Measurements from ENCODE around the gene TTC19.

TTC19 gene

GRCh38 chr17:15958484-15958854 lies 41.2 kb upstream of the TTC19 start:
- Histone ChIP-seq H3K4ac (ENCODE audit: low read depth, low read length) (no peak overlapping the region), H4K91ac (ENCODE audit: low read depth, low read length) (no peak overlapping the region), H3K9ac (ENCODE audit: low read length) (no peak overlapping the region), H3K79me2 (ENCODE audit: control insufficient read depth, insufficient read depth, low read length, poor library complexity) (no peaks in the 10 kb centered on the region), H3K36me3 (ENCODE audit: control insufficient read depth in 1 of 2, insufficient read depth in 2 of 2, low read length in 2 of 2) (no peaks in the 10 kb centered on the region), H2AK5ac (ENCODE audit: low read length) (no peak overlapping the region), H2AFZ (ENCODE audit: insufficient read depth, low read length, poor library complexity) (no peak overlapping the region), H3K79me1 (ENCODE audit: low read length) (peaks cover 3% of the 10 kb centered on the region), H3K4me3 (ENCODE audit: low read depth, low read length) (no peak overlapping the region), H3K27me3 (ENCODE audit: insufficient read depth, low read length) (no peaks in the 10 kb centered on the region), H3K23ac (ENCODE audit: low read length) (no peak overlapping the region), H3K9me3 (ENCODE audit: insufficient read depth, low read depth, low read length) (no peaks in the 10 kb centered on the region), H4K12ac (ENCODE audit: low read depth, low read length) (no peak overlapping the region), H3K18ac (ENCODE audit: low read length) (no peak overlapping the region), H2BK5ac (ENCODE audit: low read depth, low read length, poor library complexity) (no peak overlapping the region), H4K8ac (ENCODE audit: low read depth, low read length) (no peak overlapping the region), H2BK12ac (ENCODE audit: low read length) (no peak overlapping the region), H3K27ac (ENCODE audit: low read depth, low read length) (no peak overlapping the region), H3K4me1 (ENCODE audit: control insufficient read depth in 1 of 2, insufficient read depth in 2 of 2, low read length in 2 of 2) (peaks cover 2 to 6% of the 10 kb centered on the region in 2 experiments), H2BK120ac (ENCODE audit: insufficient read depth, low read length, poor library complexity) (no peak overlapping the region), H3K14ac (ENCODE audit: low read length) (no peak overlapping the region), H3K4me2 (ENCODE audit: low read length) (no peak overlapping the region)
- no peak for DNase-seq
- no CpG with 5 or more reads among the region's 4 CpGs for WGBS (ENCODE audit: extremely low coverage, insufficient coverage, insufficient read length)

- Histone ChIP-seq H3K4me1 (ENCODE audit: control insufficient read depth in 1 of 2, insufficient read depth in 2 of 2, low read length in 2 of 2) (peaks cover 18 to 22% of the 10 kb centered on the region in 2 experiments), H3K4me2 (ENCODE audit: low read length) (no peak overlapping the region), H2BK120ac (ENCODE audit: insufficient read depth, low read length, poor library complexity) (peak overlapping the region; percentile 77), H3K9me3 (ENCODE audit: insufficient read depth, low read depth, low read length) (no peaks in the 10 kb centered on the region), H3K4me3 (ENCODE audit: low read depth, low read length) (no peak overlapping the region), H3K23ac (ENCODE audit: low read length) (no peak overlapping the region), H3K79me2 (ENCODE audit: control insufficient read depth, insufficient read depth, low read length, poor library complexity) (no peaks in the 10 kb centered on the region), H3K4ac (ENCODE audit: low read depth, low read length) (no peak overlapping the region), H3K14ac (ENCODE audit: low read length) (peak overlapping the region; percentile 72), H4K91ac (ENCODE audit: low read depth, low read length) (peak overlapping the region; percentile 75), H4K8ac (ENCODE audit: low read depth, low read length) (peak overlapping the region; percentile 25), H2BK12ac (ENCODE audit: low read length) (peak overlapping the region; percentile 58), H3K36me3 (ENCODE audit: control insufficient read depth in 1 of 2, insufficient read depth in 2 of 2, low read length in 2 of 2) (no peaks in the 10 kb centered on the region), H3K27ac (ENCODE audit: low read depth, low read length) (no peak overlapping the region), H4K12ac (ENCODE audit: low read depth, low read length) (no peak overlapping the region), H3K27me3 (ENCODE audit: insufficient read depth, low read length) (no peaks in the 10 kb centered on the region), H2AFZ (ENCODE audit: insufficient read depth, low read length, poor library complexity) (no peak overlapping the region), H3K9ac (ENCODE audit: low read length) (no peak overlapping the region), H3K79me1 (ENCODE audit: low read length) (peaks cover 7% of the 10 kb centered on the region), H2BK5ac (ENCODE audit: low read depth, low read length, poor library complexity) (peak overlapping the region; percentile 56), H2AK5ac (ENCODE audit: low read length) (no peak overlapping the region), H3K18ac (ENCODE audit: low read length) (no peak overlapping the region)
- no CpG with 5 or more reads among the region's 4 CpGs for WGBS (ENCODE audit: extremely low coverage, insufficient coverage, insufficient read length)
- DNase-seq: peak; percentile 34 to 40
Observed at GRCh38 chr17:15963670-15964110, 35.9 kb upstream of the TTC19 start.

DNA sequence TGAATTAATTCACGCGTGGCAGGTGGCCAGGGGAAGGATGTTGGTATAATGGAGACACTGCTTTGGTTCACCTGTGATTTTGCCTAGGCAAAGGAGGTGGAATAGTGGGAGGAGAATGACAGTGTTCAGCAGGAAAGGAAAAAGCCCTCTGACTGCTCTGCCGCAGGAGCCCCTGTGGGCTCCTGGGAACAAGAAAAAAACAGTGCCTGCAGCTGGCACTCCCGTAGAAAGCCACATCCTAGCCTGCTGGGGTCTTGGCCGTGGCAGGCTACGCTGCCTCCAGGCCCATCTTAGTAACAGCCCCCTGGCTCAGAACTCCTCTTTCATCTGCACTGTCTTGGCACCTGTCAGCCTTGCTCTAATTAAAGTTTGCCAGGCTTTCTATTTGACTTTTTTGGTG lies 34.1 kb upstream of the TTC19 start:
- no peak overlapping the region for H3K9ac ChIP-seq (ENCODE audit: low read length)
- H3K9me3 ChIP-seq (ENCODE audit: insufficient read depth, low read depth, low read length): no peaks in the 10 kb centered on the region
- H3K18ac ChIP-seq (ENCODE audit: low read length): peak overlapping the region; percentile 11
- no peak overlapping the region for H3K4ac ChIP-seq (ENCODE audit: low read depth, low read length)
- no peak overlapping the region for H4K12ac ChIP-seq (ENCODE audit: low read depth, low read length)
- no CpG with 5 or more reads among the region's 6 CpGs for WGBS (ENCODE audit: extremely low coverage, insufficient coverage, insufficient read length)
- H3K4me1 ChIP-seq (ENCODE audit: control insufficient read depth in 1 of 2, insufficient read depth in 2 of 2, low read length in 2 of 2): peaks cover 16 to 22% of the 10 kb centered on the region in 2 experiments
- DNase-seq: no peak
- H3K14ac ChIP-seq (ENCODE audit: low read length): no peak overlapping the region
- no peaks in the 10 kb centered on the region for H3K36me3 ChIP-seq (ENCODE audit: control insufficient read depth in 1 of 2, insufficient read depth in 2 of 2, low read length in 2 of 2)
- H3K23ac ChIP-seq (ENCODE audit: low read length): no peak overlapping the region
- no peak overlapping the region for H2AFZ ChIP-seq (ENCODE audit: insufficient read depth, low read length, poor library complexity)
- H3K79me2 ChIP-seq (ENCODE audit: control insufficient read depth, insufficient read depth, low read length, poor library complexity): no peaks in the 10 kb centered on the region
- H2BK5ac ChIP-seq (ENCODE audit: low read depth, low read length, poor library complexity): no peak overlapping the region
- peaks cover 7% of the 10 kb centered on the region for H3K79me1 ChIP-seq (ENCODE audit: low read length)
- H3K27ac ChIP-seq (ENCODE audit: low read depth, low read length): no peak overlapping the region
- no peak overlapping the region for H4K8ac ChIP-seq (ENCODE audit: low read depth, low read length)
- H3K4me3 ChIP-seq (ENCODE audit: low read depth, low read length): no peak overlapping the region
- no peak overlapping the region for H2BK120ac ChIP-seq (ENCODE audit: insufficient read depth, low read length, poor library complexity)
- peak overlapping the region; percentile 15 for H2BK12ac ChIP-seq (ENCODE audit: low read length)
- H4K91ac ChIP-seq (ENCODE audit: low read depth, low read length): no peak overlapping the region
- H2AK5ac ChIP-seq (ENCODE audit: low read length): no peak overlapping the region
- H3K27me3 ChIP-seq (ENCODE audit: insufficient read depth, low read length): no peaks in the 10 kb centered on the region
- no peak overlapping the region for H3K4me2 ChIP-seq (ENCODE audit: low read length)

- peak overlapping the region; percentile 24 for H2AFZ ChIP-seq (ENCODE audit: insufficient read depth, low read length, poor library complexity)
- no peaks in the 10 kb centered on the region for H3K9me3 ChIP-seq (ENCODE audit: insufficient read depth, low read depth, low read length)
- DNase-seq: peak; percentile 42 to 61
- H4K91ac ChIP-seq (ENCODE audit: low read depth, low read length): peak overlapping the region; percentile 16
- no peak overlapping the region for H4K12ac ChIP-seq (ENCODE audit: low read depth, low read length)
- H3K23ac ChIP-seq (ENCODE audit: low read length): no peak overlapping the region
- peaks cover 7% of the 10 kb centered on the region for H3K79me1 ChIP-seq (ENCODE audit: low read length)
- no peak overlapping the region for H3K18ac ChIP-seq (ENCODE audit: low read length)
- H2BK120ac ChIP-seq (ENCODE audit: insufficient read depth, low read length, poor library complexity): no peak overlapping the region
- WGBS (ENCODE audit: extremely low coverage, insufficient coverage, insufficient read length): no CpG with 5 or more reads among the region's 13 CpGs
- H3K14ac ChIP-seq (ENCODE audit: low read length): peak overlapping the region; percentile 12
- no peaks in the 10 kb centered on the region for H3K27me3 ChIP-seq (ENCODE audit: insufficient read depth, low read length)
- H3K4ac ChIP-seq (ENCODE audit: low read depth, low read length): no peak overlapping the region
- H3K79me2 ChIP-seq (ENCODE audit: control insufficient read depth, insufficient read depth, low read length, poor library complexity): no peaks in the 10 kb centered on the region
- H2BK12ac ChIP-seq (ENCODE audit: low read length): no peak overlapping the region
- no peak overlapping the region for H3K4me3 ChIP-seq (ENCODE audit: low read depth, low read length)
- peak overlapping the region; percentile 43 for H4K8ac ChIP-seq (ENCODE audit: low read depth, low read length)
- H3K4me2 ChIP-seq (ENCODE audit: low read length): peak overlapping the region; percentile 37
- no peak overlapping the region for H2AK5ac ChIP-seq (ENCODE audit: low read length)
- no peak overlapping the region for H2BK5ac ChIP-seq (ENCODE audit: low read depth, low read length, poor library complexity)
- no peaks in the 10 kb centered on the region for H3K36me3 ChIP-seq (ENCODE audit: control insufficient read depth in 1 of 2, insufficient read depth in 2 of 2, low read length in 2 of 2)
- peak overlapping the region; percentile 16 for H3K27ac ChIP-seq (ENCODE audit: low read depth, low read length)
- peaks cover 16 to 22% of the 10 kb centered on the region in 2 experiments for H3K4me1 ChIP-seq (ENCODE audit: control insufficient read depth in 1 of 2, insufficient read depth in 2 of 2, low read length in 2 of 2)
- no peak overlapping the region for H3K9ac ChIP-seq (ENCODE audit: low read length)
Observed at GRCh38 chr17:15966183-15966878, 33.3 kb upstream of the TTC19 start.

All from trophoblast cell (in vitro differentiated cells and primary cell).